AG08396 (cell line): Measurements from ENCODE around the gene CYP1A2.
A peak's percentile ranks its signal among the peaks of the same experiment; 100 is the strongest.
"Not testable (repeated sequence)": the region's sequence is repeated elsewhere in the genome, so short reads cannot be mapped to it uniquely, and the experiment has no call there.

Experiments used
- DNase-seq: peaks from one replicate; pipeline ENCODE4 v3.0.0; 2012; ENCODE audit warnings: low spot score, mixed read lengths

Gene CYP1A2

GRCh38 chr15:74738239-74738638 is 10.4 kb upstream of the CYP1A2 start:
- not testable (repeated sequence) for DNase-seq

- DNase-seq = no peak
These were observed 6.2 kb upstream of the CYP1A2 start for GRCh38 chr15:74742422-74742821.

- DNase-seq = no peak
These were observed 2.3 kb upstream of the CYP1A2 start for GRCh38 chr15:74746389-74746788.

- DNase-seq = peak; percentile 1
These were observed 1.2 kb downstream of the CYP1A2 start for GRCh38 chr15:74749832-74750231.

- peak; percentile 5 for DNase-seq
These were observed 2.1 kb downstream of the CYP1A2 start for GRCh38 chr15:74750751-74751150.

- no peak for DNase-seq
These were observed 3.4 kb downstream of the CYP1A2 start for GRCh38 chr15:74752011-74752410.

GRCh38 chr15:74752531-74752930 is 3.9 kb downstream of the CYP1A2 start:
- DNase-seq = peak; percentile 77

- DNase-seq = peak; percentile 1
These were observed 6.1 kb downstream of the CYP1A2 start for GRCh38 chr15:74754593-74755215.

GRCh38 chr15:74758736-74759135 is 10.1 kb downstream of the CYP1A2 start:
- no peak for DNase-seq

GRCh38 chr15:74762791-74763150 is 14.1 kb downstream of the CYP1A2 start:
- DNase-seq = no peak

- DNase-seq = no peak
These were observed 14.8 kb downstream of the CYP1A2 start for GRCh38 chr15:74763416-74763815.

- no peak for DNase-seq
These were observed 18.8 kb downstream of the CYP1A2 start for GRCh38 chr15:74767167-74768098.

GRCh38 chr15:74768099-74768770 is 19.6 kb downstream of the CYP1A2 start:
- DNase-seq = no peak

GRCh38 chr15:74768771-74769342 is 20.2 kb downstream of the CYP1A2 start:
- peak; percentile 80 for DNase-seq

- no peak for DNase-seq
These were observed 20.9 kb downstream of the CYP1A2 start for GRCh38 chr15:74769463-74770025.

GRCh38 chr15:74770211-74770903 is 21.7 kb downstream of the CYP1A2 start:
- no peak for DNase-seq

GRCh38 chr15:74773329-74773728 is 24.7 kb downstream of the CYP1A2 start:
- no peak for DNase-seq

GRCh38 chr15:74773731-74774252 is 25.1 kb downstream of the CYP1A2 start:
- DNase-seq = no peak

- DNase-seq = no peak
These were observed 26.5 kb downstream of the CYP1A2 start for GRCh38 chr15:74775132-74775562.

- no peak for DNase-seq
These were observed 27.2 kb downstream of the CYP1A2 start for GRCh38 chr15:74775894-74776293.
